Right renal cortex interstitium (tissue), 3 donors: ENCODE results near the gene OR5A2. TPM values are rescaled to one million over a fixed set of nuclear protein-coding genes. Genes with fewer than 3 reads are reported as not detected.
"Not testable (repeated sequence)": the region's sequence is repeated elsewhere in the genome, so short reads cannot be mapped to it uniquely, and the experiment has no call there.

Experiments used
- DNase-seq, 3 donors: peaks; one replicate each; pipeline ENCODE4 v3.0.0-alpha.2; 2013; ENCODE audit warnings: low read depth in 3 of 3, low spot score in 2 of 3
- polyA plus RNA-seq, 3 donors: library from polyadenylated mRNA; unstranded; fragments of 120-200 nt; gene quantifications; one replicate each; pipeline ENCODE4 v1.2.1, GENCODE V29; 2013; ENCODE audit not compliant: insufficient read length in 3 of 3

The OR5A2 gene
- polyA plus RNA-seq, 3 donors = not detected

DNA sequence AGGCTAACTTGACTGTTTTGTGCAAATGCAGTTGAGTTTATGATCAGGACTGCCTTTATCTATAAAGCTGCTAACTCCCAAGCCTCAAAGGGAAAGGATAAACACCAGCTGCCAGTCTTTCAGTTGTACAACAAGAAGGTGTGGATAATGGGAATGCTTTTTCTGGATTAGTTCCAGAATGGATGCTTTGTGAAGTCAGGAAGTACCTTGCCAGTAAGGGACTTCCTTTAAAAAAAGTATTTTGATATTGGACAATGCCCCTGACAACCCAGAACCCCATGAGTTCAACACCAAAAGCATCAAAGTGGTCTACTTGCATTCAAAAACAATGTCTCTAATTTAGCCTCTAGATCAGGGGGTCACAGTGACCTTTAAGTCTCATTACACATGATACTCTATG lies 32.0 kb downstream of the OR5A2 start:
- no peak for DNase-seq

DNA sequence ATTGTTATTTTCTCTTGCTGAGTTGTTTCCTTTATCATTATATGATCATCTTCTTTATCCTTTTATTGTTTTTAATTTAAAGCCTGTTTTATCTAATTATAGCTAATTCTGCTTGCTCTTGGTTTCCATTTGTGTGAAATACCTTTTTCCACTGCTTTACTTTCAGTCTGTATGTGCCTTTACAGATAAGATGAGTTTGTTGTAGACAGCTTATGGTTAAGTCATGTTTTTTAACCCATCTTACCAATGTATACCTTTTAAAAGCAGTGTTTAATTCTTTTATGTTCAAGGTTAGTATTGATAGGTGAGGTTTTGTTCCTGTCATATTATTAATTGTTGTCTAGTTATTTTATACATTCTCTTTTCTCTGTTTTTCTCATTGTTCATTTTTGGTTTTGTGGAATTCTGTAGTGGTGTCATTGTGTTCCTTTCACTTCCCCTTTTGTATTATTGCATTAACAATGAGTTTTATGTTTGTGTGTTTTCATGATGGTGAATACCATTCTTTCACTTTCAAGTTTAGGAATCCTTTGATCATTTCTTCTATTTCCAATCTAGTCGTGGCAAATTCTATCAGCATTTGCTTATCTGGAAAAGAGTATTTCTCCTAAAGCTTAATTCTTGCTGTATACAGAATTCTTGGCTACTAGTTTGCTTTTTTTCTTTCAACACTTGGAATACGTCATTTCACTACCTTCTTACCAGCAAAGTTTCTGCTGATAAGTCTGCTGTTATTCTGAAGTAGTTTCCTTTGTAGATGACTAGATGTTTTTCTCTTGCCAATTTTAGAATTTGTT lies 45.8 kb downstream of the OR5A2 start:
- DNase-seq = no peak

- DNase-seq = not testable (repeated sequence)
These were observed 53.9 kb downstream of the OR5A2 start for GRCh38 chr11:59372324-59372723.

- DNase-seq = no peak
These were observed 57.8 kb downstream of the OR5A2 start for GRCh38 chr11:59368238-59369022.

Other genes starting within 250 kb of the OR5A2 start
- 10 to 100 TPM in 1 of 3 donors, 1 to 10 TPM in 2; 9.3 to 11.1 (median 9.4) TPM for gene MPEG1, start 213.5 kb downstream of the OR5A2 start, polyA plus RNA-seq
- not detected for gene OR5AN1, start 67.5 kb downstream of the OR5A2 start, polyA plus RNA-seq
- not detected for gene OR5A1, start 10.1 kb upstream of the OR5A2 start, polyA plus RNA-seq
- gene OR4D6, start 30.5 kb upstream of the OR5A2 start, polyA plus RNA-seq = not detected
- not detected for gene OR4D10, start 46.9 kb upstream of the OR5A2 start, polyA plus RNA-seq
- gene OR4D11, start 77.2 kb upstream of the OR5A2 start, polyA plus RNA-seq = not detected
- under 1 TPM in 2 of 3 donors, not detected in 1; 0.04 TPM for gene OR4D9, start 85.1 kb upstream of the OR5A2 start, polyA plus RNA-seq
- gene OSBP, start 189.4 kb upstream of the OR5A2 start, polyA plus RNA-seq = 10 to 100 TPM; 60.4 to 62.9 (median 62.5) TPM
- gene PATL1, start 242.6 kb upstream of the OR5A2 start, polyA plus RNA-seq = 10 to 100 TPM; 41.4 to 45.8 (median 43.0) TPM